WTC11 (cell line): ENCODE results near the gene KLHL12. TPM values are rescaled to one million over a fixed set of nuclear protein-coding genes. Genes with fewer than 3 reads are reported as not detected.
"Not testable (repeated sequence)": the region's sequence is repeated elsewhere in the genome, so short reads cannot be mapped to it uniquely, and the experiment has no call there.

Experiments
- ATAC-seq: fragments of 200-7000 bp; cut with Tn5 transposase; 2 replicates; pipeline ENCODE4 v1.10.0; 2021; ENCODE audit warnings: mild to moderate bottlenecking, moderate library complexity
- CTCF ChIA-PET: fragments of 300-600 bp; sonication (Branson Sonifier 250); formaldehyde crosslinking; loops from one replicate; lab custom pipeline; 2021; ENCODE audit warnings: antibody characterized with exemption; lab: Charles Lee
- POLR2A ChIA-PET: fragments of 350-600 bp; sonication (Branson Sonifier 250); formaldehyde crosslinking; loops from one replicate; lab custom pipeline; 2021; ENCODE audit warnings: antibody characterized with exemption; lab: Charles Lee
- DNase-seq: peaks from one replicate; pipeline ENCODE4 v3.0.0; 2021; ENCODE audit warnings: low spot score
- H3K27ac Mint-ChIP-seq: 2 replicates; pipeline ENCODE4 v1.8.0; 2021; ENCODE audit warnings: mixed read lengths
- H3K27me3 Mint-ChIP-seq: 2 replicates; pipeline ENCODE4 v1.8.0; 2021; ENCODE audit warnings: low read depth, mild to moderate bottlenecking, moderate library complexity, mixed read lengths
- H3K36me3 Mint-ChIP-seq: 2 replicates; pipeline ENCODE4 v1.8.0; 2021; ENCODE audit warnings: mixed read lengths
- H3K4me1 Mint-ChIP-seq: 2 replicates; pipeline ENCODE4 v1.8.0; 2022; ENCODE audit warnings: mixed read lengths
- H3K4me3 Mint-ChIP-seq: 2 replicates; pipeline ENCODE4 v1.8.0; 2021; ENCODE audit warnings: mild to moderate bottlenecking, moderate library complexity, mixed read lengths
- H3K9me3 Mint-ChIP-seq: 2 replicates; pipeline ENCODE4 v1.8.0; 2021; ENCODE audit warnings: mixed read lengths
- ERG ChIP-seq: fragments of 250-450 bp; sonication (Bioruptor Pico); IDR thresholded peaks from 2 replicates; pipeline ENCODE4 v1.8.0; 2021; ENCODE audit warnings: mild to moderate bottlenecking
- GABPB1 ChIP-seq: sonication (generic); formaldehyde crosslinking; IDR thresholded peaks from 2 replicates; pipeline ENCODE4 v1.8.1; 2023; ENCODE audit warnings: mild to moderate bottlenecking, missing genetic modification reagents
- JAZF1 ChIP-seq: fragments of 250-450 bp; sonication (Bioruptor Pico); IDR thresholded peaks from 2 replicates; pipeline ENCODE4 v1.9.0; 2021; ENCODE audit warnings: moderate library complexity, mild to moderate bottlenecking, inconsistent platforms
- KAT7 ChIP-seq: sonication (generic); formaldehyde crosslinking; IDR thresholded peaks from 2 replicates; pipeline ENCODE4 v1.8.1; 2023; ENCODE audit warnings: missing genetic modification reagents, mild to moderate bottlenecking, borderline replicate concordance
- PREB ChIP-seq: sonication (generic); formaldehyde crosslinking; IDR thresholded peaks from 2 replicates; pipeline ENCODE4 v1.8.1; 2022; ENCODE audit warnings: mild to moderate bottlenecking, missing genetic modification reagents, moderate library complexity, borderline replicate concordance
- SMAD3 ChIP-seq: sonication (generic); formaldehyde crosslinking; IDR thresholded peaks from 2 replicates; pipeline ENCODE4 v1.8.0; 2022; ENCODE audit warnings: missing genetic modification reagents, mild to moderate bottlenecking, borderline replicate concordance
- TEAD4 ChIP-seq: sonication (generic); formaldehyde crosslinking; IDR thresholded peaks from 2 replicates; pipeline ENCODE4 v1.8.0; 2022; ENCODE audit warnings: mild to moderate bottlenecking, missing genetic modification reagents
- USF1 ChIP-seq: sonication (generic); formaldehyde crosslinking; IDR thresholded peaks from 2 replicates; pipeline ENCODE4 v1.8.0; 2022; ENCODE audit warnings: mild to moderate bottlenecking, missing genetic modification reagents
- ZBTB43 ChIP-seq: sonication (generic); formaldehyde crosslinking; IDR thresholded peaks from 2 replicates; pipeline ENCODE4 v1.8.1; 2023; ENCODE audit warnings: mild to moderate bottlenecking, missing genetic modification reagents
- ZNF121 ChIP-seq: sonication (generic); formaldehyde crosslinking; IDR thresholded peaks from 2 replicates; pipeline ENCODE4 v1.8.0; 2023; ENCODE audit warnings: missing genetic modification reagents
- ZNF232 ChIP-seq: sonication (generic); formaldehyde crosslinking; IDR thresholded peaks from 2 replicates; pipeline ENCODE4 v1.8.0; 2022; ENCODE audit warnings: mild to moderate bottlenecking, missing genetic modification reagents
- ZNF317 ChIP-seq: sonication (generic); formaldehyde crosslinking; IDR thresholded peaks from 2 replicates; pipeline ENCODE4 v1.8.1; 2023; ENCODE audit warnings: low read depth, mild to moderate bottlenecking, moderate library complexity, missing genetic modification reagents, borderline replicate concordance
- ZNF423 ChIP-seq: fragments of 250-450 bp; sonication (Bioruptor Pico); IDR thresholded peaks from 2 replicates; pipeline ENCODE4 v2.1.2; 2022; ENCODE audit warnings: mild to moderate bottlenecking, moderate library complexity
- total RNA-seq: library from RNA; stranded (reverse); gene quantifications from 3 replicates; pipeline ENCODE4 v1.2.3, GENCODE V29; 2021
- TF ChIP-seq, protein P1 (sequence below): fragments of 250-450 bp; sonication (Bioruptor Pico); conservative IDR thresholded peaks from 2 replicates; pipeline ENCODE4 v1.9.0; 2021; ENCODE audit warnings: mild to moderate bottlenecking
- TF ChIP-seq, protein P2 (sequence below): sonication (generic); formaldehyde crosslinking; IDR thresholded peaks from 2 replicates; pipeline ENCODE4 v1.8.1; 2022; ENCODE audit warnings: low read depth, mild to moderate bottlenecking, moderate library complexity, missing genetic modification reagents, borderline replicate concordance

KLHL12 gene
- total RNA-seq, 1 experiment from 2014 or later: 29.6 TPM

DNA sequence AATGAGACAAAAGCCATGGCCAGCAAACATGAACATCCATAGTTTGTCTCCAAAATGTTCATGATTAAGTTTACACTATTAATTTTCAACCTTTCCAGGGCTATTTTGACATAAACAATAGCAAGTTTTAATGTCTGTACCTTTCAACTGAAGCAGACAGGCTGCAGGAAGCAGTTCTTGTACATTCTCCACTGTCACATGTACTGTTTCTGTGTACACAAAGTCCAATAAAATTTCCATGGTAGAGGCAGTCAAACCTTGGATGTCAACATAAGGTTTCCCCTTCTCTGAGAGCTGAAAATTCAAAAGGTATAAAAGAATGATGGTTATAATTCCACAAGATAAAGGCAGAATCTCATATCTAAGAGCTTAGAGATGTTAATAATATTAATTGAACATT, 7.4 kb downstream of the KLHL12 start:
- DNase-seq (no peak), ATAC-seq (no peak)
- peaks cover 34% of the 10 kb centered on the region for H3K36me3 Mint-ChIP-seq
- POLR2A ChIA-PET: no interaction called here
- H3K9me3 Mint-ChIP-seq: no peaks in the 10 kb centered on the region
- H3K4me3 Mint-ChIP-seq: no peak overlapping the region
- H3K27me3 Mint-ChIP-seq: no peaks in the 10 kb centered on the region
- no peaks in the 10 kb centered on the region for H3K4me1 Mint-ChIP-seq
- no peak overlapping the region for H3K27ac Mint-ChIP-seq
- TF ChIP-seq ZNF423 (CRISPR knock-in tag) (no peak), ZNF232 (CRISPR knock-in tag) (no peak), JAZF1 (CRISPR knock-in tag) (no peak), KAT7 (CRISPR knock-in tag) (no peak), ZNF121 (CRISPR knock-in tag) (no peak), ZBTB43 (CRISPR knock-in tag) (no peak), GABPB1 (CRISPR knock-in tag) (no peak), ZNF317 (CRISPR knock-in tag) (no peak), SMAD3 (CRISPR knock-in tag) (no peak)
- TF ChIP-seq, protein P1, sequence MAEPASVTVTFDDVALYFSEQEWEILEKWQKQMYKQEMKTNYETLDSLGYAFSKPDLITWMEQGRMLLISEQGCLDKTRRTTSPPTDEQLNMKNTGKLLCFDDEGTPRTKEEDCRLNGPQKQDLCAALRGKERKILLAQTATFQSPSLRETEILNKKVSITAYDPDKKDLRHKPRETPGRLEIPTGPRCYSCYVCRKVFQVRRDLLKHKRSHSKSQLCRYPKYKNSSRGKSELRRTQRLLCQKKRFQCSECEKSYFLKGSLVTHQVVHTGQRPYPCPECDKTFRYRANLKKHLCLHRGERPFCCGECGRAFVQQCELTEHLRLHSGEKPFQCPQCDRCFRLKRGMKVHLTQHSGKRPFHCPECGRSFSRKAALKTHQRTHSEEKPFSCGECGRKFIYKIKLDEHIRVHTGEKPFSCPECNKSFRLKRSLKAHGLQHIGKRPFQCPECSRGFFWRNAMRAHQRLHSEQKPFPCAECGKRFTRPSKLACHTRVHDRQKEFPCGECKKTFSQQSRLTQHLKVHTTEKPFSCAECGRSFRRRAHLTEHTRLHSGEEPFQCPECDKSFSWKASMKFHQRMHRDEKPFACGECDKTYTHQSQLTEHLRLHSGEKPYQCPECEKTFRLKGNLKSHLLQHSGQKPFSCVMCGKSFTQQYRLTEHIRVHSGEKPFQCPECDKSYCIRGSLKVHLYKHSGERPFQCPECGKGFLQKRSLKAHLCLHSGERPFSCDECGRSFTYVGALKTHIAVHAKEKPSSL (CRISPR knock-in tag): no peak
- TF ChIP-seq, all 79 proteins: peak for 0
- CTCF ChIA-PET: no interaction called here

GRCh38 chr1:202915146-202915545, 11.9 kb downstream of the KLHL12 start:
- H3K4me1 Mint-ChIP-seq: no peaks in the 10 kb centered on the region
- peaks cover 46% of the 10 kb centered on the region for H3K36me3 Mint-ChIP-seq

DNA sequence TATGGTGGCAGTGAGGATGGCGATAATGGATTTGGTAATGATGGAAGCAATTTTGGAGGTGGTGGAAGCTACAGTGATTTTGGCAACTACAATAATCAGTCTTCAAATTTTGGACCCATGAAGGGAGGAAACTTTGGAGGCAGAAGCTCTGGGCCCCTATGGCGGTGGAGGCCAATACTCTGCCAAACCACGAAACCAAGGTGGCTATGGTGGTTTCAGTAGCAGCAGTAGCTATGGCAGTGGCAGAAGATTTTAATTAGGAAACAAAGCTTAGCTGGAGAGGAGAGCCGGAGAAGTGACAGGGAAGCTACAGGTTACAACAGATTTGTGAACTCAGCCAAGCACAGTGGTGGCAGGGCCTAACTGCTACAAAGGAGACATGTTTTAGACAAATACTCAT, 14.6 kb downstream of the KLHL12 start:
- POLR2A ChIA-PET, H3K27ac Mint-ChIP-seq, H3K4me3 Mint-ChIP-seq, DNase-seq, H3K4me1 Mint-ChIP-seq, ATAC-seq, CTCF ChIA-PET, H3K9me3 Mint-ChIP-seq, H3K27me3 Mint-ChIP-seq: not testable (repeated sequence)
- H3K36me3 Mint-ChIP-seq: peaks cover 41% of the 10 kb centered on the region

More at GRCh38 chr1:202915146-202915545, 11.9 kb downstream of the KLHL12 start:
- Mint-ChIP-seq H3K27me3 (no peaks in the 10 kb centered on the region), H3K4me3 (no peak overlapping the region), H3K27ac (no peak overlapping the region), H3K9me3 (no peaks in the 10 kb centered on the region)
- ChIA-PET POLR2A (no interaction called here), CTCF (interaction anchor here (0.5 kb wide), 1 partner anchor 194 kb away, joined by 4 read pairs; no protein-coding TSS in a partner anchor)
- no peak for DNase-seq
- ATAC-seq: no peak
- no peak for TF ChIP-seq TEAD4 (CRISPR knock-in tag)
- TF ChIP-seq, protein P2, sequence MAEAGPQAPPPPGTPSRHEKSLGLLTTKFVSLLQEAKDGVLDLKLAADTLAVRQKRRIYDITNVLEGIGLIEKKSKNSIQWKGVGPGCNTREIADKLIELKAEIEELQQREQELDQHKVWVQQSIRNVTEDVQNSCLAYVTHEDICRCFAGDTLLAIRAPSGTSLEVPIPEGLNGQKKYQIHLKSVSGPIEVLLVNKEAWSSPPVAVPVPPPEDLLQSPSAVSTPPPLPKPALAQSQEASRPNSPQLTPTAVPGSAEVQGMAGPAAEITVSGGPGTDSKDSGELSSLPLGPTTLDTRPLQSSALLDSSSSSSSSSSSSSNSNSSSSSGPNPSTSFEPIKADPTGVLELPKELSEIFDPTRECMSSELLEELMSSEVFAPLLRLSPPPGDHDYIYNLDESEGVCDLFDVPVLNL (CRISPR knock-in tag): no peak

GRCh38 chr1:202909494-202909893, 17.5 kb downstream of the KLHL12 start:
- H3K4me3 Mint-ChIP-seq: no peak overlapping the region
- TF ChIP-seq PREB (CRISPR knock-in tag) (no peak), USF1 (no peak), ERG (CRISPR knock-in tag) (no peak)
- TF ChIP-seq, all 79 proteins: peak for 0
- ATAC-seq (no peak), DNase-seq (no peak)
- ChIA-PET POLR2A (no interaction called here), CTCF (no interaction called here)
- H3K36me3 Mint-ChIP-seq: peaks cover 42% of the 10 kb centered on the region
- H3K27me3 Mint-ChIP-seq: no peaks in the 10 kb centered on the region
- H3K4me1 Mint-ChIP-seq: no peaks in the 10 kb centered on the region
- H3K9me3 Mint-ChIP-seq: no peaks in the 10 kb centered on the region
- H3K27ac Mint-ChIP-seq: no peak overlapping the region
